NCI-H82 treated with DMSO at 0.1 percent for 48 hours (cell line): Measurements from ENCODE around the gene ZDHHC11.
"Not testable (repeated sequence)": the region's sequence is repeated elsewhere in the genome, so short reads cannot be mapped to it uniquely, and the experiment has no call there.

Experiments
- DNase-seq: peaks from one replicate; lab custom pipeline; 2025; ENCODE audit not compliant: unreplicated experiment; lab: John Stamatoyannopoulos, UW

ZDHHC11 gene

DNA sequence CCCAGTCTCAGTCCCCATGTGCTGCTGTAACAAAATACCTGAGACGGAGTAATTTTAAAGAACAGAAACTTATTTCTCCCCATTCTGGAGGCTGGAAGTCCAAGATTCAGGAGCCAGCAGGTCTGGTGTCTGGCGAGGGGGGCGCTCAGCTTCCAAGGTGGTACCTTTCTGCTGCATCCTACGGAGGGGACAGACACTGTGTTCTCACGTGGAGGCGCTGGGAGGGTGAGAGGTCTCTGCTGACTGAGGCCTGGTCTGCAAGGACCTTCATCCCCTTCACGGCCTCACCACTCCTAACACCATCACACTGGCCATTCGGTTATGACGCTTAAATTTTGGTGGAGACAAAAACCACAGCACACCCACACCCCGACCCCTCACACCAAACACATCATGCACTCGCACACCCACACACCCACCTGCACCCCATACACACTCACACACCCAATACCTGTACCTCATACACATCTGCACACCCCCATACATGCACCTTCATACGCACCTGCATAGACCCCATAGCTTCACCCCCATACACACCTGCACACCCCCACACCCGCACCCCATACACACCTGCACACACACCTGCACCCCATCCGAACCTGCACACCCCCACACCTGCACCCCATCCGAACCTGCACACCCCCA is 9.8 kb upstream of the ZDHHC11 start:
- DNase-seq: no peak

DNA sequence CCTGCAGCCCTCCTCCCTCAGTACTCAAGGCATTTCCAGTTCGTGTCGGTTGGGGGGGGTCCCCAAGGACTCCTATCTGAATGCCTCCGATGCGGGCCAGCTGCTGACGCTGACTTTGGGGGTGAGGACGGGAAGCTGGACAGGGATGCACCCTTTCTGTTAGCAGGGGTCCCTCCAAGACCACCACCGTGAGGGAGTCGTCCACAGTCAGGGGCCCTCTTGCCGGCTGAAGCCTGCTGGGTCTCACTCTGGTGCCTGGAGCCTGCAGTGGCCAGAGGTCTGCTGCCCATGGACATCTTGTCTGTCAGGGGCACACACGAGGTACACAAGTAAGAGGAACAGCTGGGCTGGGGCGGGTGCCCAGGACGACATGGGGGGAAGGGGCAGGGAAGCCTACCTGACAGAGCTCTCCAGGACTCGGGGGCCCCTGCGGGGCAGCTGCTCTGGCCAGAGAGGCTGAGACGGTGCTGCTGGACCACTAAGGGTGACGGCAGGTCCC is 9.1 kb upstream of the ZDHHC11 start:
- no peak for DNase-seq

GRCh38 chr5:859391-859790 is 8.6 kb upstream of the ZDHHC11 start:
- no peak for DNase-seq

DNA sequence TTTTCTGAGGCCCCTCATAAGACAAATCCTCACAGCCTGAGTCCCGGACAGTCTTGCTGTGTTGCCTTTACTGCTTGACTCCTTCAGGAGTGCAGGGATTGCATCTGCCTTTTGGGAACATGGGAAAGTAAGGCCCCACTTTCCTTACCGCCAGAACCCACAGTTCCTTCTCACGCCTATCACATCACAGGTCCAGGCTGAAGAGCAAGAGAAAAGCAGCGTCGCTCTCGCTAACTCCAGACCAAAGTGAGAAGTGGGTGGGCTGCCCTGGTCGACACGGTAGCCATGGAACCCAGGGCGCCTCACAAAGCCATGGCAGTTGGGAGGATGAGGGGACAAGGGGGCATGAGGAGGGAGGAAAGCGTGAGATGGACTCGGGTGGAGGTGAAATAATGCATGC is 7.9 kb upstream of the ZDHHC11 start:
- DNase-seq: no peak

- no peak for DNase-seq
Observed at GRCh38 chr5:856531-857425, 6.0 kb upstream of the ZDHHC11 start.

GRCh38 chr5:855771-856530 is 5.2 kb upstream of the ZDHHC11 start:
- DNase-seq: no peak

GRCh38 chr5:854966-855743 is 4.4 kb upstream of the ZDHHC11 start:
- DNase-seq: no peak

DNA sequence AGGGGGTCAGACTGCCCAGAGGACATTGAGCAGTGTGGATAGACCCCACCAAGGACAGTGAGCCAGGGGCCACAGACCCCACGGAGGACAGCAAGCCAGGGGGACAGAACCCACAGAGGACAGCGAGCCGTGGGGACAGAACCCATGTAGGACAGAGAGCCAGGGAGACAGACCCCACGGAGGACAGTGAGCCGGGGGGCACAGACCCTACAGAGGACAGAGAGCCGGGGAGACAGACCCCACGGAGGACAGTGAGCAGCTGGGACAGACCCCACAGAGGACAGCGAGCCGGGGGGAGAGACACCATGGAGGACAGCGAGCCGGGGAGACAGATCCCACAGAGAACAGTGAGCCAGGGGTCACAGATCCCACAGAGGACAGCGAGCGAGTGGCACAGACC is 3.4 kb upstream of the ZDHHC11 start:
- DNase-seq: no peak

DNA sequence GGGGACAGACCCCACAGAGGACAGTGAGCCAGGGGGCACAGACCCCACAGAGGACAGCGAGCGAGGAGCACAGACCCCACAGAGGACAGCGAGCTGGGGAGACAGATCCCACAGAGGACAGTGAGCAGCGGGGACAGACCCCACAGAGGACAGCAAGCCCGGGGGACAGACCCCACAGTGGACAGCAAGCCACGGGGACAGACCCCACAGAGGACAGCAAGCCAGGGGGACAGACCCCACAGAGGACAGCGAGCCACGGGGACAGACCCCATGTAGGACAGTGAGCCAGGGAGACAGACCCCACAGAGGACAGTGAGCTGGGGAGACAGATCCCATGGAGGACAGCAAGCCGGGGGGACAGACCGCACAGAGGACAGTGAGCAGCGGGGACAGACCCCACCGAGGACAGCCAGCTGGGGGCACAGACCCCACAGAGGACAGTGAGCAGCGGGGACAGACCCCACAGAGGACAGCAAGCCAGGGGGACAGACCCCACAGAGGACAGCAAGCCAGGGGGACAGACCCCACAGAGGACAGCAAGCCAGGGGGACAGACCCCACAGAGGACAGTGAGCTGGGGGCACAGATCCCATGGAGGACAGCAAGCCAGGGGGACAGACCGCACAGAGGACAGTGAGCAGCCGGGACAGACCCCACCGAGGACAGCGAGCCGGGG is 2.8 kb upstream of the ZDHHC11 start:
- not testable (repeated sequence) for DNase-seq

GRCh38 chr5:852431-853401 is 1.9 kb upstream of the ZDHHC11 start:
- no peak for DNase-seq

DNA sequence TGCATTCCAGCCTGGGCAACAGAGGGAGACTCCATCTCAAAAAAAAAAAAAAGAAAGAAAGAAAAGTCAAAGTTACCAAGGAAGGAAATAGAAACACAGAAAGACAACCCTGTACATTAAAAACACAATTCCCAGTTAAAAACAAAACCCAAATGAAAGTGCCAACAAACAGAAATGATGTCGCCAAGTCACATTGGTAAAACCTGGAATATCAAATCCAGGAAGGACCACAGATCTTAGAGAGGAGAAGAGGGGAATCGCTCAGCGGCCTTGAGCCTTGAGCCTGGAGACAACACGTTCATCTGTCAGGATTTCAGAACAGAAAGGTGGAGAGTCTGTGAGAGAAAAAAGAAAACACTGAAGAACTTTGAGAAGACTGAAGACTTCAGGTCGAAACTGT is 1.2 kb upstream of the ZDHHC11 start:
- no peak for DNase-seq

GRCh38 chr5:851553-851952 is 767 bp upstream of the ZDHHC11 start:
- no peak for DNase-seq

DNA sequence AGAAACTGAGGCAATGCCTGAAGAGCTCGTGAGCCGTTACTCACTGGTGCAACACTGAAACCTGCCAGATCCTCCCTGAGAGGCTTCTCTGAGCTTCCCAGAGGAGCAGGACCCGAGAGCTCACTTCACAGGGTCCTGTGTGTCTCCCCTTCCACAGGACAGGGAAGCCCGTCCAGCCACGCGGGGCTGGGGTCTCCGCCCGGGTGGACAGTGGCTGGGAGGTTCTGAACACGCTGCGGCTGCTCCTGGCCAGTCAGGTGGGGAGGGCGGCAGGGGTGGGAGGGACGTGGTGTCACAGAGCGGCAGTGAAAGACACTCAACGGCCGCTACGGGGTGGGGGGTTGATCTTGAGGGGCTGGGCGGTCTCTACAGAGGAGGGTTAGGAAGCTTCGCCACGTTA is 290 bp upstream of the ZDHHC11 start:
- DNase-seq: no peak

DNA sequence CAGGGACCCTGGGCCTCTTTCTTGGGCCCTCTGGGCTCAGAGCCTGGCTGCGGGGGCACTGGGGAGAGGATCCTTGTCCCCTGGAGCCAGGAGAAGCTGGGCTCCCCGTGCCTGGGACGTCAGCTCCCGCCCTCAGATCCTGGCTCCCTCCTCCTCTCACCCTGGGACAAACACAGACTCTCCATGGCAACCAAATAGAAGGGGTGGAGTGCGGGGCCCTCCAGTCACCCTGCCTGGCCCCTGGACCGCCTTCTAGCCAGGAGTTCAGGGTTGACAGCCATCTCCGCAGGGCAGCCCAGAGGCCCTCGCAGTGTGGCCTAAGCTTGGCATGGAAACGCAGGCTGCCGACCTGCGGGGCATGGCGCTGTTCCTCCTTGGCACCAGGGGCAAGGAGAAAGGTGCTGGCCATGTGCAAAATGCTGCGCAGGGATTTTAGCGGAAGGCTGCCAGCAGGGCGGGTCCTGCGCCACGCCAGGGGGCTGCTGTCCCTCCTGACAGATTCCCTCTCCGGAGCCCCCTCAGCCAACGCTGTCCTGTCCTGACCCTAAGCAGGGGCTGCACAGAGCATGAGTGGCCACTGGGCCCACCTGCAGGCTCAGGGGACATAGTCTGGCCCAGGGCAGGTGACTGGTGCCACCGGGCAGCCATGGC is 1.0 kb downstream of the ZDHHC11 start:
- DNase-seq: no peak

DNA sequence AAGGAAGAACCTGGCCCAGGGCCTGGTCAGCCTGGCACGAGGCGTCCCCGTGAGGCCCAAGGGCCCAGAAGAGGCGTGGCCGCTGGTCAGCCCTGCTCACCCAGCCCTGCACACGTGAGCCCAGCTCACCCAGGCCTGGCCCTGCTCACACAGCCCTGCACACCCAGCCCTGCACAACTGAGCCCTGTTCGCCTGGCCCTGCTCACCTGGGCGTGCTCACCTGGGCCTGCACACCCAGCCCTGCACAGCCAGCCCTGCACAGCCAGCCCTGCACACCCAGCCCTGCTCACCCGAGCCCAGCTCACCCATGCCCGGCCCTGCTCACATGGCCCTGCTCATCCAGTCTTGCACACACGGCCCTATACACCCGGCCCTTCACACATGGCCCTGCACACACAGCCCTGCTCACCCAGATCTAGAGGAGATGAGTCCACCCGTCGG is 2.1 kb downstream of the ZDHHC11 start:
- no peak for DNase-seq

DNA sequence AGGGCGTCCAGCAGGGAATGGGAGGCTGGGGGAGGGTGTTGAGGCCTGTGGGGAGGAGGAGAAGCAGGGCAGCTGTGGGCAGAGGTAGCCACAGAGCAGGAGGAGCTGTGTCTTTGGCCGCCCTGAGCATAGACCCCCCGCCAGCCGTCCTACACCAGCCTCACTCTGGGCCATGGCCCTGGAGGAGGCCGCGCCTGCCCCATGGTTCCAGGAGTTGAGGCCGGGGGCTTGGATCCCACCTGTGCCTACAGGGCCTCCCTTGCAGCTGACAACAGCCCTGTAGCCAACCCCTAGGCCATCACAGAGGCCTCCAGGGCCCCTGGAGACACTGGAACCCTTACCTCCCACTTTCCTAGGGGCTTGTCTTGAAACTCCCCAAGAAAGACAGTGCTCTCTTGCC is 3.0 kb downstream of the ZDHHC11 start:
- not testable (repeated sequence) for DNase-seq

DNA sequence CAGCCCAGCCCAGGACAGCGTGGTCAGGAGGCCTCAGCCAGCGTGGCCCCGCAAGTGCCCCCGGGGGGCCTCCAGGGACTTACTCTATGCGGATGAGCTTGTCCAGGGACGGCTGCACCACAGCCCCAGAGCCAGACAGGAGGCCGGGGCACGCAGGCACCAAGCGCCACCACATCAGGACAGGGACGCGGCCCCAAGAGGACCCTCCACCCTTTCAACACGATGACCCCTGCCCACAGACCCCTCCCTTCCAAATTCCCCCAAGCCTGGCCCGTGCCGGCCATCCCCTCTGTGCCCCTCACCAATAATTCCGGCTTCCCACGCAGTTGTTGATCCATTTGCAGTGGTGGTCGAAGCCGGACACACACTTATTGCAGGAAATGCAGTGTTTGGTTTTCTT is 3.6 kb downstream of the ZDHHC11 start:
- DNase-seq: not testable (repeated sequence)

DNA sequence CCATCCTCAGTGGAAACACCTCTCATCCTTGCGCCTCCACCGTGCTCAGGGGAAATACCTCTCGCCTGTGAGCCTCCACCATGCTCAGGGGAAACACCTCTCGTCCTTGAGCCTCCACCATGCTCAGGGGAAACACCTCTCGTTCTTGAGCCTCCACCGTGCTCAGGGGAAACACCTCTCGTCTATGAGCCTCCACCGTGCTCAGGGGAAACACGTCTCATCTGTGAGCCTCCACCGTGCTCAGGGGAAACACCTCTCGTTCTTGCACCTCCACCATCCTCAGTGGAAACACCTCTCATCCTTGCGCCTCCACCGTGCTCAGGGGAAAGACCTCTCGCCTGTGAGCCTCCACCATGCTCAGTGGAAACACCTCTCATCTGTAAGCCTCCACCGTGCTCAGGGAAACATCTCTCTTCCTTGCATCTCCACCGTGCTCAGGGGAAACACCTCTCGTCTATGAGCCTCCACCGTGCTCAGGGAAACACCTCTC is 4.1 kb downstream of the ZDHHC11 start:
- DNase-seq: not testable (repeated sequence)
